Activated B cell treated with CpG ODN at 0.5 μM for 24 hours (primary cell): ENCODE measurements around the gene PALLD. TPM values are rescaled to one million over a fixed set of nuclear protein-coding genes. Genes with fewer than 3 reads are reported as not detected.

Source experiments
- ATAC-seq: fragments of 200-7000 bp; cut with Tn5 transposase; one replicate; pipeline ENCODE4 v1.10.0; 2021; ENCODE audit warnings: low read depth, mild to moderate bottlenecking, moderate library complexity
- CTCF ChIA-PET: fragments of 350-600 bp; sonication (Branson Sonifier 250); formaldehyde crosslinking; loops from one replicate; lab custom pipeline; 2021; ENCODE audit warnings: antibody characterized with exemption; lab: Charles Lee
- POLR2A ChIA-PET: fragments of 350-600 bp; sonication (Branson Sonifier 250); formaldehyde crosslinking; loops from one replicate; lab custom pipeline; 2021; ENCODE audit warnings: antibody characterized with exemption; lab: Charles Lee
- DNase-seq: peaks from one replicate; pipeline ENCODE4 v3.0.0; 2022
- H3K27ac Mint-ChIP-seq: one replicate; pipeline ENCODE4 v1.8.0; 2020; ENCODE audit warnings: mixed read lengths
- H3K27me3 Mint-ChIP-seq: one replicate; pipeline ENCODE4 v1.8.0; 2021; ENCODE audit warnings: mixed read lengths
- H3K36me3 Mint-ChIP-seq: one replicate; pipeline ENCODE4 v1.8.0; 2021; ENCODE audit warnings: low read depth, mixed read lengths
- H3K4me1 Mint-ChIP-seq: one replicate; pipeline ENCODE4 v1.8.0; 2021; ENCODE audit warnings: mixed read lengths
- H3K4me3 Mint-ChIP-seq: one replicate; pipeline ENCODE4 v1.8.0; 2020; ENCODE audit warnings: mild to moderate bottlenecking, mixed read lengths
- H3K9me3 Mint-ChIP-seq: one replicate; pipeline ENCODE4 v1.8.0; 2020; ENCODE audit warnings: mixed read lengths
- intact Hi-C: fragments of 100-400 bp; cut with micrococcal nuclease; formaldehyde crosslinking; loops from one replicate; pipeline ENCODE4 v1.15.1; 2024
- total RNA-seq: library from RNA; stranded (reverse); gene quantifications from 2 replicates; pipeline ENCODE4 v1.2.3, GENCODE V29; 2022
- TF ChIP-seq, protein P1 (sequence below): fragments of 200-600 bp; IDR thresholded peaks from one replicate; pipeline ENCODE4 v1.8.0; 2022; ENCODE audit warnings: antibody characterized with exemption, mild to moderate bottlenecking

PALLD gene
- total RNA-seq, 1 donor from 2014 or later, result 0.44 TPM

DNA sequence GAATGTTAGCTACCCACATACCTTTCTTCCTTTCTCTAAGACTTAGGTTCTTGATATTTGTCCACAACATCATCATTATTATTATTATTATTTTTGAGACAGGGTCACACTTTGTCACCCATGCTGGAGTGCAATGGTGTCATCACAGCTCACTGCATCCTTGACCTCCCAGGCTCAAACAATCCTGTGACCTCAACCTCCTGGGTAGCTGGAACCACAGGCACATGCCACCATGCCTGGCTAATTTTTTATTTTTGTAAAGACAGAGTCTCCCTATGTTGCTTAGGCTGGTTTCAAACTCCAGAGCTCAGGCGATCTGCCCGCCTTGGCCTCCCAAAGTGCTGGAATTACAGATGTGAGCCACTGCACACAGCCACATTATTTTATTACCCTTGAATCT is 394.2 kb downstream of the PALLD start:
- H3K27me3 Mint-ChIP-seq, result no peaks in the 10 kb centered on the region
- intact Hi-C loops, result no loop called here
- no peaks in the 10 kb centered on the region for H3K9me3 Mint-ChIP-seq
- H3K4me1 Mint-ChIP-seq, result no peaks in the 10 kb centered on the region
- CTCF ChIA-PET, result no interaction called here
- H3K36me3 Mint-ChIP-seq, result no peaks in the 10 kb centered on the region
- ATAC-seq, result no peak
- no peak overlapping the region for H3K27ac Mint-ChIP-seq
- TF ChIP-seq, protein P1, sequence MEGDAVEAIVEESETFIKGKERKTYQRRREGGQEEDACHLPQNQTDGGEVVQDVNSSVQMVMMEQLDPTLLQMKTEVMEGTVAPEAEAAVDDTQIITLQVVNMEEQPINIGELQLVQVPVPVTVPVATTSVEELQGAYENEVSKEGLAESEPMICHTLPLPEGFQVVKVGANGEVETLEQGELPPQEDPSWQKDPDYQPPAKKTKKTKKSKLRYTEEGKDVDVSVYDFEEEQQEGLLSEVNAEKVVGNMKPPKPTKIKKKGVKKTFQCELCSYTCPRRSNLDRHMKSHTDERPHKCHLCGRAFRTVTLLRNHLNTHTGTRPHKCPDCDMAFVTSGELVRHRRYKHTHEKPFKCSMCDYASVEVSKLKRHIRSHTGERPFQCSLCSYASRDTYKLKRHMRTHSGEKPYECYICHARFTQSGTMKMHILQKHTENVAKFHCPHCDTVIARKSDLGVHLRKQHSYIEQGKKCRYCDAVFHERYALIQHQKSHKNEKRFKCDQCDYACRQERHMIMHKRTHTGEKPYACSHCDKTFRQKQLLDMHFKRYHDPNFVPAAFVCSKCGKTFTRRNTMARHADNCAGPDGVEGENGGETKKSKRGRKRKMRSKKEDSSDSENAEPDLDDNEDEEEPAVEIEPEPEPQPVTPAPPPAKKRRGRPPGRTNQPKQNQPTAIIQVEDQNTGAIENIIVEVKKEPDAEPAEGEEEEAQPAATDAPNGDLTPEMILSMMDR, result no peak
- H3K4me3 Mint-ChIP-seq, result no peak overlapping the region
- no peak for DNase-seq
- POLR2A ChIA-PET, result no interaction called here

DNA sequence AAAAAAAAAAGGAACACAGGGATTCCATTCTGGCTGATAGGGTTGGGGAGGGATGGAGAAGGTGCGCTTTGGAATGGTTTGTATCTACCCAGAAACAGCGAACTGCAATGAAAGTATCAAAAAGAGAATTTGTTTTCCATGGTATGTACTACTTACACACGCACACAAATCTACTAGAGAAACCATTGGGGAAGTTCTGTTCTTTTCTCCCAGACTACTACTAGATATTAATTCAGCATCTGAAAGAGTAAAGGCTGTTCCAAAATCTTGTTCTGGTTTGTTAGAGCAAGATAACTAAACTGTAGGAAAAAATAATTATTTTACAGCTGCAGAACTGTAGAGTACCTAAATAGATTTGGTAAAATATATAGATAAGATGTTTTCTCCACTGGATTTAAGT is 394.8 kb downstream of the PALLD start:
- Mint-ChIP-seq H3K4me1 (no peaks in the 10 kb centered on the region), H3K27me3 (no peaks in the 10 kb centered on the region), H3K27ac (no peak overlapping the region), H3K9me3 (no peaks in the 10 kb centered on the region), H3K36me3 (no peaks in the 10 kb centered on the region), H3K4me3 (no peak overlapping the region)
- DNase-seq (no peak), ATAC-seq (no peak)
- TF ChIP-seq, protein P1, result no peak
- CTCF ChIA-PET, result no interaction called here
- intact Hi-C loops, result no loop called here
- POLR2A ChIA-PET, result no interaction called here

DNA sequence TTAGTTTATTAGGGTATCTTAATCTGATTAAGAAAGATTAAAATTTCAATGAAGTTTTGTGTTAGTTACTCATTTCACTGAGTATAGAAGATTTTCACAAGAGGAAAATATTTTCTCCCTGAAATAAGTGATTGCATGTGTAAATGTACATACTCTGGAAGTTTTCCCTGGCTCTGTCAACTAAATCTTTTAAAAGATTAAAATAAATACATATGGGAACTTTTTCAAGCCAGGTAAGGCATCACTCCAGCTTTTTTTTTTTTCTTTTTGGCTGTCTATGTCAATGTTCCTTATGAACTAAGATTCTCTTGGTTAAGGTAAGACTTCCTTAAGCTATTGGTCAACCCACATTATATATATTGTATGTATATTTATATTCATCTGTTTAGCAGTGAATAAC is 395.6 kb downstream of the PALLD start:
- DNase-seq (no peak), ATAC-seq (no peak)
- H3K27ac Mint-ChIP-seq, result no peak overlapping the region
- no peaks in the 10 kb centered on the region for H3K9me3 Mint-ChIP-seq
- H3K36me3 Mint-ChIP-seq, result no peaks in the 10 kb centered on the region
- H3K27me3 Mint-ChIP-seq, result no peaks in the 10 kb centered on the region
- no peak overlapping the region for H3K4me3 Mint-ChIP-seq
- H3K4me1 Mint-ChIP-seq, result no peaks in the 10 kb centered on the region
- TF ChIP-seq, protein P1, result no peak
- ChIA-PET POLR2A (no interaction called here), CTCF (no interaction called here)
- intact Hi-C loops, result no loop called here

DNA sequence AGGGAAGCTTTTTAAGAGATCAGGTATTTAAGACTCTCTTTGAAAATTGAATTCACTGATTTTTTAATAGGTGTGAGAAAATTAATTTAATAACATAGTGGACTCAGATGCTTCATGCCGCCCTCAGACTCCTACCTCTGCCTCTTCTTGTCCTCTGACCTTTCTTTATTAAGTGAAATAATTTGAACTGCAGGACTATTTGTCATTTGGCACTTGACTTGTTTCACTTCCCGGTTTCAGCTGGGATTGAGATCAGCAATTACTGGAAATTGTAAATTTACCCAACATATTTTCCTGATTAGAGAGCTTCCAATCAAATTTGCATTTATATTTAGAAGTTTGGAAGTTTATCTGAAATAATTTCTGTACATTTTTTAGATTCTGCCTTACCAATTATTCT is 396.4 kb downstream of the PALLD start:
- H3K27me3 Mint-ChIP-seq, result no peaks in the 10 kb centered on the region
- DNase-seq (no peak), ATAC-seq (no peak)
- no peak overlapping the region for H3K4me3 Mint-ChIP-seq
- no peak overlapping the region for H3K27ac Mint-ChIP-seq
- no peaks in the 10 kb centered on the region for H3K4me1 Mint-ChIP-seq
- POLR2A ChIA-PET, result no interaction called here
- H3K36me3 Mint-ChIP-seq, result no peaks in the 10 kb centered on the region
- no peaks in the 10 kb centered on the region for H3K9me3 Mint-ChIP-seq
- TF ChIP-seq, protein P1, result no peak
- intact Hi-C loops, result no loop called here
- CTCF ChIA-PET, result no interaction called here

DNA sequence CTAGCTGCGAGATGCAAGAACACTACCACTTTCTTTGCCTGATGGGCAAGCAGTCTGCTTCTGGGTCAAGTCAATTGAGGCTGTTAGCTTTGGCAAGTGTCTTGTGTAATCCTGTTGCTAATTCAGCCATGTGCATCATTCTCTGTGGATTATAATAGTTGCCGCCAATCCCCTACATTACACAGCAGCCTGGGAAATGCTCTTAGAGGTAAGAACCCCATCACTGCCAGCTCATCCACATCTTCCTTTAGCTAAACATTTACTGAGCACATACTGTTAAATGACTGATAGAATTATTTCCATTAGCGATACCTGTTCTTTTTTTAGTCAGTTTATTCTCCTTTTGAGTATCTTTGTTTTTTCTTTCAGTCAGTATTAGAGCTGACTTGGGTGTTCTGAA is 397.0 kb downstream of the PALLD start:
- H3K36me3 Mint-ChIP-seq, result no peaks in the 10 kb centered on the region
- H3K4me3 Mint-ChIP-seq, result no peak overlapping the region
- H3K4me1 Mint-ChIP-seq, result no peaks in the 10 kb centered on the region
- ChIA-PET CTCF (no interaction called here), POLR2A (no interaction called here)
- no peaks in the 10 kb centered on the region for H3K27me3 Mint-ChIP-seq
- ATAC-seq (no peak), DNase-seq (no peak)
- intact Hi-C loops, result no loop called here
- TF ChIP-seq, protein P1, result no peak
- no peaks in the 10 kb centered on the region for H3K9me3 Mint-ChIP-seq
- no peak overlapping the region for H3K27ac Mint-ChIP-seq
